T-cell (primary cell): ENCODE results near the gene DPP6. TPM values are rescaled to one million over a fixed set of nuclear protein-coding genes. Genes with fewer than 3 reads are reported as not detected.

Experiments used
- ATAC-seq, 4 experiments: fragments of 200-7000 bp in 3 of 4; fragments of 150-1000 bp in 1 of 4; cut with Tn5 transposase; replicated peaks in 1 of 4; 1 replicate in 3 of 4; 2 replicates in 1 of 4; pipeline ENCODE4 v1.10.0; 2021; ENCODE audit warnings: moderate library complexity in 3 of 4, mild to moderate bottlenecking in 2 of 4, moderate number of reproducible peaks in 1 of 4
- CTCF ChIA-PET, 2 donors: fragments of 300-600 bp; sonication (Branson Sonifier 250); formaldehyde crosslinking; loops; one replicate each; lab custom pipeline; 2022; ENCODE audit warnings: antibody characterized with exemption in 2 of 2; lab: Charles Lee
- POLR2A ChIA-PET, 2 donors: fragments of 300-600 bp; sonication (Branson Sonifier 250); formaldehyde crosslinking; loops; one replicate each; lab custom pipeline; 2022; ENCODE audit warnings: antibody characterized with exemption in 2 of 2; lab: Charles Lee
- DNase-seq, 35 experiments: peaks; one replicate each; pipeline versions ENCODE4 v3.0.0 to v3.0.0-alpha.2; 2013 to 2023
- H3K27ac ChIP-seq: one replicate; pipeline ENCODE4 v1.5.1; 2013; ENCODE audit warnings: low read length
- H3K27me3 ChIP-seq, 2 experiments: replicated peaks in 1 of 2; 1 replicate in 1 of 2; 2 replicates in 1 of 2; pipeline versions ENCODE4 v1.6.1 to v1.7.0; 2013; ENCODE audit warnings: low read length in 1 of 2, mixed read lengths in 1 of 2; ENCODE audit not compliant: control insufficient read depth in 2 of 2, insufficient read depth in 2 of 2; ENCODE audit errors: extremely low read depth in 1 of 2
- H3K36me3 ChIP-seq, 2 donors: 1 replicate in 1 of 2; 2 replicates in 1 of 2; pipeline versions ENCODE4 v1.6.1 to v1.7.0; 2013; ENCODE audit warnings: low read length in 1 of 2; ENCODE audit not compliant: control insufficient read depth in 2 of 2, insufficient read depth in 1 of 2; ENCODE audit errors: extremely low read depth in 1 of 2
- H3K4me1 ChIP-seq, 2 experiments: 1 replicate in 1 of 2; 2 replicates in 1 of 2; pipeline versions ENCODE4 v1.6.1 to v1.7.0; 2013; ENCODE audit warnings: low read length in 2 of 2, mixed read lengths in 1 of 2; ENCODE audit not compliant: insufficient read depth in 2 of 2, control insufficient read depth in 1 of 2; ENCODE audit errors: extremely low read depth in 1 of 2
- H3K4me3 ChIP-seq, 2 donors: 1 replicate in 1 of 2; 2 replicates in 1 of 2; pipeline versions ENCODE4 v1.5.1 to v1.7.0; 2013; ENCODE audit warnings: mild to moderate bottlenecking in 2 of 2, low read length in 1 of 2, moderate library complexity in 1 of 2; ENCODE audit not compliant: control insufficient read depth in 1 of 2; ENCODE audit errors: extremely low read depth in 1 of 2
- H3K9me3 ChIP-seq: 2 replicates; pipeline ENCODE4 v1.7.0; 2013
- H3K27ac Mint-ChIP-seq, 2 donors: one replicate each; pipeline ENCODE4 v1.8.0; 2020 to 2021; ENCODE audit warnings: mild to moderate bottlenecking in 2 of 2, mixed read lengths in 2 of 2
- H3K27me3 Mint-ChIP-seq, 2 donors: one replicate each; pipeline ENCODE4 v1.8.0; 2021 to 2022; ENCODE audit warnings: mixed read lengths in 2 of 2
- H3K36me3 Mint-ChIP-seq: one replicate; pipeline ENCODE4 v1.8.0; 2021; ENCODE audit warnings: mixed read lengths
- H3K4me1 Mint-ChIP-seq, 3 donors: one replicate each; pipeline ENCODE4 v1.8.0; 2020 to 2022; ENCODE audit warnings: mixed read lengths in 3 of 3, mild to moderate bottlenecking in 1 of 3
- H3K4me3 Mint-ChIP-seq, 3 donors: one replicate each; pipeline ENCODE4 v1.8.0; 2020 to 2022; ENCODE audit warnings: mild to moderate bottlenecking in 3 of 3, mixed read lengths in 3 of 3, moderate library complexity in 3 of 3
- H3K9me3 Mint-ChIP-seq, 3 donors: one replicate each; pipeline ENCODE4 v1.8.0; 2020 to 2022; ENCODE audit warnings: mixed read lengths in 3 of 3
- WGBS: methylation state at CpG from one replicate; pipeline ENCODE4 v1.1.5; 2013; ENCODE audit warnings: missing lambda C conversion rate; ENCODE audit not compliant: insufficient coverage; 5-methylcytosine and 5-hydroxymethylcytosine counted together
- total RNA-seq, 35 experiments: library from RNA in 6 of 35; stranded (reverse) in 6 of 35; fragments of 120-200 nt in 1 of 35; gene quantifications; one replicate each; pipeline versions ENCODE4 v1.2.1 to v1.2.4 and lab custom pipeline; 2013 to 2026

The DPP6 gene
- total RNA-seq, 5 donors from 2014 or later (not counting 1 experiment from before 2014, with no cell fraction given) = not detected

- no peak overlapping the region for H3K27ac ChIP-seq
- POLR2A ChIA-PET = interaction anchor here in 1 of 2 donors (0.5 to 1.0 kb wide), 2 partner anchors 38 to 77 kb away, joined by 3 read pairs; no protein-coding TSS in a partner anchor
Observed at GRCh38 chr7:154914996-154915380, 862.8 kb downstream of the DPP6 start.

DNA sequence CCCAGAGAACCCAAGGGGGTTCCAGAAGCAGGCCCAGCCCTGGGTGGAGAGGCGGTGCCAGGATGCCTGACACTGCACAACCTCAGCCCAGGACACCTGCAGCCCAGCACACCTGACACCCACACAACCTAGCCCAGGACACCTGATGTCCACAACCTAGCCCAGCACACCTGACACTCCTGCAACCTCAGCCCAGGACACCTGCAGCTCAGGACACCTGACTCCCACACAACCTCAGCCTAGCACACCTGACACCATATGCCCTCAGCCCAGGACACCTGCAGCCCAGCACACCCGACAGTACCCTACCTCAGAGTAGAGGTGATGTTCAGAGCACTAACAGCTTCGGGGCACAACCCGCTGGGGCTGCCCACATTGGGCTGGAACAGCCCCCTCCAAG, 863.4 kb downstream of the DPP6 start:
- H3K27ac Mint-ChIP-seq = no peak overlapping the region
- POLR2A ChIA-PET = no interaction called here
- CTCF ChIA-PET = interaction anchor here (0.7 to 3.3 kb wide), 4 partner anchors 8 to 429 kb away, joined by 3 to 13 read pairs (median 4); no protein-coding TSS in a partner anchor
- H3K4me3 Mint-ChIP-seq = no peak overlapping the region
- no peak for ATAC-seq
- Histone ChIP-seq H3K27ac (no peak overlapping the region), H3K9me3 (no peaks in the 10 kb centered on the region), H3K36me3 (no peaks in the 10 kb centered on the region), H3K4me3 (no peak overlapping the region), H3K4me1 (peaks cover 0 to 15% of the 10 kb centered on the region in 2 experiments), H3K27me3 (peaks cover 0 to 44% of the 10 kb centered on the region in 2 experiments)
- H3K27me3 Mint-ChIP-seq = peaks cover 21 to 26% of the 10 kb centered on the region in 2 donors
- no peak for DNase-seq
- H3K9me3 Mint-ChIP-seq = peaks cover 0 to 4% (median 0%) of the 10 kb centered on the region in 3 donors
- WGBS = 83% methylated on average over 2 of the region's 4 CpGs
- H3K4me1 Mint-ChIP-seq = peaks cover 3 to 6% (median 5%) of the 10 kb centered on the region in 3 donors
- H3K36me3 Mint-ChIP-seq = no peaks in the 10 kb centered on the region

More at GRCh38 chr7:154914996-154915380, 862.8 kb downstream of the DPP6 start:
- Mint-ChIP-seq H3K27ac (no peak overlapping the region), H3K27me3 (peaks cover 20 to 22% of the 10 kb centered on the region in 2 donors), H3K36me3 (no peaks in the 10 kb centered on the region), H3K9me3 (peaks cover 0 to 4% (median 0%) of the 10 kb centered on the region in 3 donors), H3K4me3 (peak overlapping the region in 2 of 3 donors; percentile 54 to 89), H3K4me1 (peaks cover 3 to 6% (median 5%) of the 10 kb centered on the region in 3 donors)
- H3K9me3 ChIP-seq = no peaks in the 10 kb centered on the region
- ATAC-seq (no peak), DNase-seq (peak in 4 of 35 experiments; percentile 8 to 16 (median 14))
- H3K36me3 ChIP-seq = no peaks in the 10 kb centered on the region
- H3K27me3 ChIP-seq = peaks cover 0 to 47% of the 10 kb centered on the region in 2 experiments
- H3K4me3 ChIP-seq = no peak overlapping the region
- CTCF ChIA-PET = interaction anchor here (1.0 to 3.3 kb wide), 7 partner anchors 9 to 430 kb away, joined by 3 to 13 read pairs (median 5); no protein-coding TSS in a partner anchor
- H3K4me1 ChIP-seq = peaks cover 0 to 15% of the 10 kb centered on the region in 2 experiments
- whole genome bisulfite sequencing = 88% methylated on average over 7 of the region's 18 CpGs

GRCh38 chr7:154916381-154916780, 864.2 kb downstream of the DPP6 start:
- Histone ChIP-seq H3K27me3 (peaks cover 0 to 42% of the 10 kb centered on the region in 2 experiments), H3K9me3 (no peaks in the 10 kb centered on the region), H3K36me3 (no peaks in the 10 kb centered on the region), H3K27ac (no peak overlapping the region), H3K4me1 (peaks cover 0 to 15% of the 10 kb centered on the region in 2 experiments), H3K4me3 (no peak overlapping the region)
- H3K27me3 Mint-ChIP-seq = peaks cover 18 to 26% of the 10 kb centered on the region in 2 donors
- ATAC-seq (no peak), DNase-seq (no peak)
- no peaks in the 10 kb centered on the region for H3K36me3 Mint-ChIP-seq
- peaks cover 3 to 6% (median 5%) of the 10 kb centered on the region in 3 donors for H3K4me1 Mint-ChIP-seq
- CTCF ChIA-PET = interaction anchor here in 1 of 2 donors (0.7 to 2.0 kb wide), 2 partner anchors 9 to 11 kb away, joined by 3 to 8 read pairs; no protein-coding TSS in a partner anchor
- H3K9me3 Mint-ChIP-seq = peaks cover 0 to 1% (median 0%) of the 10 kb centered on the region in 3 donors
- no peak overlapping the region for H3K27ac Mint-ChIP-seq
- no peak overlapping the region for H3K4me3 Mint-ChIP-seq
- POLR2A ChIA-PET = no interaction called here
- WGBS = 80% methylated on average over 8 of the region's 14 CpGs

DNA sequence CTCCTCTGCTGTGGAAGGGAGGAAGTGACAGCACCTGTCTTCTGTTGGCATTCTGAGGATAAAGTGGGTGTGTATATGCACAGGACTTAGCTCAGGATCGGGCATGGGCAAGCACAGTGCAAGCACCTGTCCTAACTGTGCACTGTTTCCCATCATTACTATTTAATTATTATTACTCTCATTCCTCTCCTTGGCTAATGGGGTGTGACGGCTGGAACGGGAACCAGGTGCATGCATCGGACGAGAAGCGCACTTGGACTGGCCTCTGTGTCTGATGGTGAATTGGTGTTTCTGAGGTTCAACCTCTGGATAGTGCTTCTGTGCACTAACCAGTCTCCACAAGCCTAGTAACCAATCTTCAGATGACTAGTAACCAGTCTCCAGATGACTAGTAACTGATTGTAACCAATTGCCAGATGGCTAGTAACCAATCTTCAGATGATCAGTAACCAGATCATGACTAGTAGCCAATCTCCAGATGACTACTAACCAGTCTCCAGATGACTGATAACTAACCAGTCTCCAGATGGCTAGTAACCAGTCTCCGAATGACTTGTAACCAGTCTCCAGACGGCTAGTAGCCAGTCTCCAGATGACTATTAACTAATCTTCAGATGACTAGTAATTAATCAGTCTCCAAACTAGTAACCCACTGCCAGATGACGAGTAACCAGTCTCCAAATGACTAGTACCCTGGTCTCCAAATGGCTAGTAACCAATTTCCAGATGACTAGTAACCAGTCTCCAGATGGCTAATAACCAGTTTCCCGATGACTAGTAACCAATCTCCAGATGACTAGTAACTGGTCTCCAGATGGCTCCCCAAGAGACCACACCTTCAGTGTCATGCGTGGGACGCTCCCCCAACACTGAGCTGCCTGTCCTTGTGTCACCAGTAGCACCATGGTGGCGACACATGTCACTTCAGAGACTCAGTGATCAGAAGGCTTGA, 864.9 kb downstream of the DPP6 start:
- Mint-ChIP-seq H3K4me1 (peaks cover 3 to 6% (median 5%) of the 10 kb centered on the region in 3 donors), H3K27me3 (peaks cover 18 to 26% of the 10 kb centered on the region in 2 donors), H3K4me3 (no peak overlapping the region), H3K36me3 (no peaks in the 10 kb centered on the region), H3K27ac (no peak overlapping the region), H3K9me3 (no peaks in the 10 kb centered on the region)
- ChIA-PET POLR2A (no interaction called here), CTCF (interaction anchor here in 1 of 2 donors (2.0 kb wide), 1 partner anchor 11 kb away, joined by 8 read pairs; no protein-coding TSS in a partner anchor)
- H3K27me3 ChIP-seq = peaks cover 0 to 40% of the 10 kb centered on the region in 2 experiments
- no peak for DNase-seq
- H3K4me3 ChIP-seq = no peak overlapping the region
- H3K9me3 ChIP-seq = no peaks in the 10 kb centered on the region
- H3K27ac ChIP-seq = no peak overlapping the region
- peaks cover 0 to 15% of the 10 kb centered on the region in 2 experiments for H3K4me1 ChIP-seq
- ATAC-seq = no peak
- no peaks in the 10 kb centered on the region for H3K36me3 ChIP-seq
- WGBS = 73% methylated on average over 7 of the region's 13 CpGs

DNA sequence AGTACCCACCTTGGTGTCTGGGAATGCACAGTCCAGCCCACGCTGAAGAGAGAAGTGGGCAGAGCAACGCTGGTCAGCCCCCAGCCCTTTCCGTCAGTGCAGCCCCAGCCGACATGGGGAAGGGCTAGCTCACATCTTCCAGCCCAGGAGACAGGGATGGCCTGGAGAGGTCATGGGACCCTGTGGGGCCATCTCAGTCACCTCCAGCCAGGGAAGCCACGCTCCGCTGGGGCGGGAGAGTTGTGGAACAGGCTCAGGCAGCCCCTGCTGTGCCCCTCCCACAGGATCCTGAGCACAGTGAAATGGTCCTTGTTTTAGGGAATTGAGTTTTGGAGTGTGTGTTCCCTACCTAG, 865.6 kb downstream of the DPP6 start:
- POLR2A ChIA-PET = no interaction called here
- no peak overlapping the region for H3K4me3 Mint-ChIP-seq

GRCh38 chr7:154918266-154918665, 866.1 kb downstream of the DPP6 start:
- no peak for ATAC-seq
- 88% methylated on average over 4 of the region's 6 CpGs for WGBS
- no peak overlapping the region for H3K4me3 ChIP-seq
- peaks cover 3 to 6% (median 5%) of the 10 kb centered on the region in 3 donors for H3K4me1 Mint-ChIP-seq
- H3K36me3 ChIP-seq = no peaks in the 10 kb centered on the region
- CTCF ChIA-PET = no interaction called here
- no peak overlapping the region for H3K4me3 Mint-ChIP-seq
- peaks cover 18 to 26% of the 10 kb centered on the region in 2 donors for H3K27me3 Mint-ChIP-seq
- no peaks in the 10 kb centered on the region for H3K9me3 ChIP-seq
- no peak overlapping the region for H3K27ac Mint-ChIP-seq
- peaks cover 0 to 15% of the 10 kb centered on the region in 2 experiments for H3K4me1 ChIP-seq
- H3K36me3 Mint-ChIP-seq = no peaks in the 10 kb centered on the region
- no peak for DNase-seq
- POLR2A ChIA-PET = no interaction called here
- H3K27ac ChIP-seq = no peak overlapping the region
- H3K27me3 ChIP-seq = peaks cover 0 to 39% of the 10 kb centered on the region in 2 experiments
- no peaks in the 10 kb centered on the region for H3K9me3 Mint-ChIP-seq

More for the DNA sequence above, 865.6 kb downstream of the DPP6 start:
- H3K27ac ChIP-seq = no peak overlapping the region
- H3K4me3 ChIP-seq = no peak overlapping the region
- peaks cover 0 to 40% of the 10 kb centered on the region in 2 experiments for H3K27me3 ChIP-seq
- H3K36me3 ChIP-seq = no peaks in the 10 kb centered on the region
- ATAC-seq = no peak
- H3K27me3 Mint-ChIP-seq = peaks cover 18 to 26% of the 10 kb centered on the region in 2 donors
- peaks cover 3 to 6% (median 5%) of the 10 kb centered on the region in 3 donors for H3K4me1 Mint-ChIP-seq
- H3K9me3 ChIP-seq = no peaks in the 10 kb centered on the region
- H3K36me3 Mint-ChIP-seq = no peaks in the 10 kb centered on the region
- H3K27ac Mint-ChIP-seq = no peak overlapping the region
- DNase-seq = no peak
- CTCF ChIA-PET = interaction anchor here in 1 of 2 donors (2.0 kb wide), 1 partner anchor 10 kb away, joined by 8 read pairs; no protein-coding TSS in a partner anchor
- no peaks in the 10 kb centered on the region for H3K9me3 Mint-ChIP-seq
- peaks cover 0 to 15% of the 10 kb centered on the region in 2 experiments for H3K4me1 ChIP-seq
- 86% methylated on average over 4 of the region's 7 CpGs for WGBS
